Measurements from ENCODE around the gene KANK2. TPM values are rescaled to one million over a fixed set of nuclear protein-coding genes. Genes with fewer than 3 reads are reported as not detected.

Gene KANK2
- total and polyA plus RNA-seq, 2 of the 8 experiments (the other 6 are each of a cell fraction or from before 2014, with no cell fraction given) = 25.2 to 42.3 TPM

- H3K36me3 ChIP-seq (ENCODE audit: control insufficient read depth in 2 of 4, insufficient read depth in 4 of 4, low read length in 3 of 4) = peaks cover 2 to 24% (median 10%) of the 10 kb centered on the region in 4 experiments; a peak in 6 of 8 replicates
- H3K4me2 ChIP-seq (ENCODE audit: insufficient read depth in 1 of 2, low read depth in 2 of 2, low read length in 2 of 2) = no peak overlapping the region; a peak in 1 of 4 replicates
- H3K9ac ChIP-seq (replicated peaks in 1 of 4; ENCODE audit: extremely low read depth in 1 of 4, low read depth in 3 of 4, low read length in 3 of 4) = no peak overlapping the region
These were observed 2.4 kb downstream of the KANK2 start for GRCh38 chr19:11194656-11195558.

More at GRCh38 chr19:11194656-11195558, 2.4 kb downstream of the KANK2 start:
- H3K27ac ChIP-seq (ENCODE audit: low read depth, low read length) = no peak overlapping the region
- H3K23ac ChIP-seq (ENCODE audit: insufficient read length) = no peak overlapping the region
- DNase-seq (ENCODE audit: low read depth in 1 of 2, low spot score in 2 of 2) (no peak), FAIRE-seq (no peak)
- no peaks in the 10 kb centered on the region; the same call in 1 of the 2 replicates for H3K79me1 ChIP-seq (ENCODE audit: low read depth, low read length)
- H3K79me2 ChIP-seq (ENCODE audit: control insufficient read depth in 1 of 2, insufficient read depth in 2 of 2, low read length in 2 of 2) = no peaks in the 10 kb centered on the region
- H3K4me3 ChIP-seq (ENCODE audit: extremely low read depth in 1 of 4, insufficient read depth in 2 of 4, low read depth in 3 of 4, low read length in 4 of 4) = no peak overlapping the region
- H3K4me1 ChIP-seq (replicated peaks in 1 of 4; ENCODE audit: control insufficient read depth in 3 of 4, insufficient read depth in 4 of 4, low read length in 3 of 4) = peaks cover 0 to 3% (median 2%) of the 10 kb centered on the region in 4 experiments; a peak in 4 of 7 replicates
- no peak overlapping the region for H4K5ac ChIP-seq (ENCODE audit: insufficient read length, low read depth, low read length)
- H3K14ac ChIP-seq (ENCODE audit: insufficient read length) = no peak overlapping the region
- H4K8ac ChIP-seq (ENCODE audit: extremely low read depth, insufficient read depth, low read length) = peak overlapping the region; percentile 9; the same call in 1 of the 2 replicates
- no peak overlapping the region; the same call in 1 of the 2 replicates for H3K18ac ChIP-seq (ENCODE audit: extremely low read depth, low read length)
- H3K27me3 ChIP-seq (replicated peaks in 1 of 4; ENCODE audit: control insufficient read depth in 3 of 4, extremely low read depth in 1 of 4, insufficient read depth in 3 of 4, low read length in 3 of 4) = no peaks in the 10 kb centered on the region
- H2BK120ac ChIP-seq (replicated peaks; ENCODE audit: low read depth, low read length) = no peak overlapping the region
- H2BK5ac ChIP-seq (ENCODE audit: low read depth, low read length) = no peak overlapping the region
- H2AFZ ChIP-seq (ENCODE audit: low read length) = no peak overlapping the region
- H2BK12ac ChIP-seq (ENCODE audit: low read depth, low read length) = peak overlapping the region; percentile 23; the same call in 1 of the 2 replicates
- H3K23me2 ChIP-seq (ENCODE audit: low read depth, low read length) = peaks cover 6% of the 10 kb centered on the region; the same call in 1 of the 2 replicates
- TF ChIP-seq KDM1A (IDR thresholded peaks at IDR 0.05; ENCODE audit: borderline replicate concordance, low read length) (peak; percentile 67; the same call in 1 of the 2 replicates), CBX5 (IDR thresholded peaks at IDR 0.05; ENCODE audit: low read depth, low read length) (no peak), SUZ12 (IDR thresholded peaks at IDR 0.05; ENCODE audit: low read length) (no peak), BRCA1 (IDR thresholded peaks at IDR 0.05; ENCODE audit: low read depth, low read length) (no peak), POU5F1 (IDR thresholded peaks at IDR 0.05; ENCODE audit: low read depth, low read length) (no peak)
- POLR2A ChIA-PET (ENCODE audit: partially characterized antibody) = interaction anchor here (0.6 to 2.1 kb wide), 4 partner anchors 8 to 36 kb away, joined by 3 to 5 read pairs (median 4); no protein-coding TSS in a partner anchor
- H4K91ac ChIP-seq (replicated peaks; ENCODE audit: insufficient read length, low read length) = no peak overlapping the region
- peak overlapping the region; percentile 92; the same call in 1 of the 2 replicates for H2BK15ac ChIP-seq (ENCODE audit: low read length)
- no peak overlapping the region for H2BK20ac ChIP-seq (ENCODE audit: low read length)
- CTCF ChIA-PET (ENCODE audit: partially characterized antibody) = interaction anchor here (0.8 to 1.1 kb wide), 2 partner anchors 40 to 42 kb away, joined by 3 to 4 read pairs; no protein-coding TSS in a partner anchor
- peak overlapping the region; percentile 82; the same call in 1 of the 2 replicates for H2AK5ac ChIP-seq (ENCODE audit: low read depth, low read length)
- WGBS, 2 experiments (ENCODE audit: extremely low coverage in 1 of 2, insufficient coverage in 1 of 2, insufficient read length in 1 of 2, insufficient replicate concordance in 2 of 2, low coverage in 1 of 2, low lambda C conversion rate in 2 of 2, missing lambda C conversion rate in 1 of 2) = 84% methylated on average over 18 of the region's 20 CpGs; no CpG with 5 or more reads in 1 of the 2 experiments
- no peaks in the 10 kb centered on the region for H3K9me3 ChIP-seq (ENCODE audit: insufficient read depth in 2 of 2, low read depth in 1 of 2, low read length in 1 of 2)
- no peak overlapping the region for H3K4ac ChIP-seq (replicated peaks; ENCODE audit: insufficient read length, low read depth, low read length)
- no peak overlapping the region for H3K56ac ChIP-seq (replicated peaks; ENCODE audit: insufficient read length, low read depth, low read length)
- H4K20me1 ChIP-seq (replicated peaks in 1 of 2; ENCODE audit: control insufficient read depth in 1 of 2, insufficient read depth in 2 of 2, low read length in 2 of 2) = no peaks in the 10 kb centered on the region

Data from H1 (cell line).